ENCODE measurements around the gene ECT2L. TPM values are rescaled to one million over a fixed set of nuclear protein-coding genes. Genes with fewer than 3 reads are reported as not detected.
A peak's percentile ranks its signal among the peaks of the same experiment; 100 is the strongest.

The ECT2L gene
- total and polyA plus RNA-seq, 2 experiments from 2014 or later, result 0.03 to 0.15 TPM

GRCh38 chr6:138818496-138819194 is 22.8 kb downstream of the ECT2L start:
- DNase-seq (ENCODE audit: low spot score) (peak; percentile 17), ATAC-seq (peak; percentile 12; the same call in 2 of the 3 replicates)
- Histone ChIP-seq H3K27me3 (ENCODE audit: insufficient read depth) (no peaks in the 10 kb centered on the region), H3K4me2 (peak overlapping the region; percentile 33; the same call in 1 of the 2 replicates), H3K27ac (ENCODE audit: low read depth) (0 out of 2 replicates have a peak overlapping the region, but pooled peaks have one; percentile 16), H3K79me2 (replicated peaks; ENCODE audit: insufficient read depth) (no peaks in the 10 kb centered on the region), H4K20me1 (replicated peaks; ENCODE audit: insufficient read depth) (no peaks in the 10 kb centered on the region), H3F3A (replicated peaks; ENCODE audit: low read depth) (no peaks in the 10 kb centered on the region), H3K4me1 (ENCODE audit: insufficient read depth) (peaks cover 18% of the 10 kb centered on the region), H3K36me3 (ENCODE audit: insufficient read depth) (no peaks in the 10 kb centered on the region), H3K4me3 (no peak overlapping the region), H3K9me2 (ENCODE audit: insufficient read depth) (no peaks in the 10 kb centered on the region), H2AFZ (peak overlapping the region; percentile 80; the same call in 1 of the 2 replicates)
- H3K27me3 Mint-ChIP-seq (ENCODE audit: insufficient read depth, low read depth, poor library complexity), result peaks cover 10% of the 10 kb centered on the region
- no peak for TF ChIP-seq POLR2AphosphoS5 (IDR thresholded peaks at IDR 0.05; ENCODE audit: low read depth)
- TF ChIP-seq, protein P1, sequence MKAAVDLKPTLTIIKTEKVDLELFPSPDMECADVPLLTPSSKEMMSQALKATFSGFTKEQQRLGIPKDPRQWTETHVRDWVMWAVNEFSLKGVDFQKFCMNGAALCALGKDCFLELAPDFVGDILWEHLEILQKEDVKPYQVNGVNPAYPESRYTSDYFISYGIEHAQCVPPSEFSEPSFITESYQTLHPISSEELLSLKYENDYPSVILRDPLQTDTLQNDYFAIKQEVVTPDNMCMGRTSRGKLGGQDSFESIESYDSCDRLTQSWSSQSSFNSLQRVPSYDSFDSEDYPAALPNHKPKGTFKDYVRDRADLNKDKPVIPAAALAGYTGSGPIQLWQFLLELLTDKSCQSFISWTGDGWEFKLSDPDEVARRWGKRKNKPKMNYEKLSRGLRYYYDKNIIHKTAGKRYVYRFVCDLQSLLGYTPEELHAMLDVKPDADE (IDR thresholded peaks at IDR 0.05), result no peak
- TF ChIP-seq CREB1 (CRISPR knock-in tag; IDR thresholded peaks at IDR 0.05; ENCODE audit: low read depth), result no peak
- TF ChIP-seq, protein P2, sequence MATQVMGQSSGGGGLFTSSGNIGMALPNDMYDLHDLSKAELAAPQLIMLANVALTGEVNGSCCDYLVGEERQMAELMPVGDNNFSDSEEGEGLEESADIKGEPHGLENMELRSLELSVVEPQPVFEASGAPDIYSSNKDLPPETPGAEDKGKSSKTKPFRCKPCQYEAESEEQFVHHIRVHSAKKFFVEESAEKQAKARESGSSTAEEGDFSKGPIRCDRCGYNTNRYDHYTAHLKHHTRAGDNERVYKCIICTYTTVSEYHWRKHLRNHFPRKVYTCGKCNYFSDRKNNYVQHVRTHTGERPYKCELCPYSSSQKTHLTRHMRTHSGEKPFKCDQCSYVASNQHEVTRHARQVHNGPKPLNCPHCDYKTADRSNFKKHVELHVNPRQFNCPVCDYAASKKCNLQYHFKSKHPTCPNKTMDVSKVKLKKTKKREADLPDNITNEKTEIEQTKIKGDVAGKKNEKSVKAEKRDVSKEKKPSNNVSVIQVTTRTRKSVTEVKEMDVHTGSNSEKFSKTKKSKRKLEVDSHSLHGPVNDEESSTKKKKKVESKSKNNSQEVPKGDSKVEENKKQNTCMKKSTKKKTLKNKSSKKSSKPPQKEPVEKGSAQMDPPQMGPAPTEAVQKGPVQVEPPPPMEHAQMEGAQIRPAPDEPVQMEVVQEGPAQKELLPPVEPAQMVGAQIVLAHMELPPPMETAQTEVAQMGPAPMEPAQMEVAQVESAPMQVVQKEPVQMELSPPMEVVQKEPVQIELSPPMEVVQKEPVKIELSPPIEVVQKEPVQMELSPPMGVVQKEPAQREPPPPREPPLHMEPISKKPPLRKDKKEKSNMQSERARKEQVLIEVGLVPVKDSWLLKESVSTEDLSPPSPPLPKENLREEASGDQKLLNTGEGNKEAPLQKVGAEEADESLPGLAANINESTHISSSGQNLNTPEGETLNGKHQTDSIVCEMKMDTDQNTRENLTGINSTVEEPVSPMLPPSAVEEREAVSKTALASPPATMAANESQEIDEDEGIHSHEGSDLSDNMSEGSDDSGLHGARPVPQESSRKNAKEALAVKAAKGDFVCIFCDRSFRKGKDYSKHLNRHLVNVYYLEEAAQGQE (IDR thresholded peaks at IDR 0.05; ENCODE audit: unreplicated experiment), result no peak
- no peak for TF ChIP-seq JUNB (IDR thresholded peaks at IDR 0.05; ENCODE audit: unreplicated experiment)
- no peak for TF ChIP-seq ZNF331 (CRISPR knock-in tag; IDR thresholded peaks at IDR 0.05; ENCODE audit: low read depth)
- TF ChIP-seq, protein P3, sequence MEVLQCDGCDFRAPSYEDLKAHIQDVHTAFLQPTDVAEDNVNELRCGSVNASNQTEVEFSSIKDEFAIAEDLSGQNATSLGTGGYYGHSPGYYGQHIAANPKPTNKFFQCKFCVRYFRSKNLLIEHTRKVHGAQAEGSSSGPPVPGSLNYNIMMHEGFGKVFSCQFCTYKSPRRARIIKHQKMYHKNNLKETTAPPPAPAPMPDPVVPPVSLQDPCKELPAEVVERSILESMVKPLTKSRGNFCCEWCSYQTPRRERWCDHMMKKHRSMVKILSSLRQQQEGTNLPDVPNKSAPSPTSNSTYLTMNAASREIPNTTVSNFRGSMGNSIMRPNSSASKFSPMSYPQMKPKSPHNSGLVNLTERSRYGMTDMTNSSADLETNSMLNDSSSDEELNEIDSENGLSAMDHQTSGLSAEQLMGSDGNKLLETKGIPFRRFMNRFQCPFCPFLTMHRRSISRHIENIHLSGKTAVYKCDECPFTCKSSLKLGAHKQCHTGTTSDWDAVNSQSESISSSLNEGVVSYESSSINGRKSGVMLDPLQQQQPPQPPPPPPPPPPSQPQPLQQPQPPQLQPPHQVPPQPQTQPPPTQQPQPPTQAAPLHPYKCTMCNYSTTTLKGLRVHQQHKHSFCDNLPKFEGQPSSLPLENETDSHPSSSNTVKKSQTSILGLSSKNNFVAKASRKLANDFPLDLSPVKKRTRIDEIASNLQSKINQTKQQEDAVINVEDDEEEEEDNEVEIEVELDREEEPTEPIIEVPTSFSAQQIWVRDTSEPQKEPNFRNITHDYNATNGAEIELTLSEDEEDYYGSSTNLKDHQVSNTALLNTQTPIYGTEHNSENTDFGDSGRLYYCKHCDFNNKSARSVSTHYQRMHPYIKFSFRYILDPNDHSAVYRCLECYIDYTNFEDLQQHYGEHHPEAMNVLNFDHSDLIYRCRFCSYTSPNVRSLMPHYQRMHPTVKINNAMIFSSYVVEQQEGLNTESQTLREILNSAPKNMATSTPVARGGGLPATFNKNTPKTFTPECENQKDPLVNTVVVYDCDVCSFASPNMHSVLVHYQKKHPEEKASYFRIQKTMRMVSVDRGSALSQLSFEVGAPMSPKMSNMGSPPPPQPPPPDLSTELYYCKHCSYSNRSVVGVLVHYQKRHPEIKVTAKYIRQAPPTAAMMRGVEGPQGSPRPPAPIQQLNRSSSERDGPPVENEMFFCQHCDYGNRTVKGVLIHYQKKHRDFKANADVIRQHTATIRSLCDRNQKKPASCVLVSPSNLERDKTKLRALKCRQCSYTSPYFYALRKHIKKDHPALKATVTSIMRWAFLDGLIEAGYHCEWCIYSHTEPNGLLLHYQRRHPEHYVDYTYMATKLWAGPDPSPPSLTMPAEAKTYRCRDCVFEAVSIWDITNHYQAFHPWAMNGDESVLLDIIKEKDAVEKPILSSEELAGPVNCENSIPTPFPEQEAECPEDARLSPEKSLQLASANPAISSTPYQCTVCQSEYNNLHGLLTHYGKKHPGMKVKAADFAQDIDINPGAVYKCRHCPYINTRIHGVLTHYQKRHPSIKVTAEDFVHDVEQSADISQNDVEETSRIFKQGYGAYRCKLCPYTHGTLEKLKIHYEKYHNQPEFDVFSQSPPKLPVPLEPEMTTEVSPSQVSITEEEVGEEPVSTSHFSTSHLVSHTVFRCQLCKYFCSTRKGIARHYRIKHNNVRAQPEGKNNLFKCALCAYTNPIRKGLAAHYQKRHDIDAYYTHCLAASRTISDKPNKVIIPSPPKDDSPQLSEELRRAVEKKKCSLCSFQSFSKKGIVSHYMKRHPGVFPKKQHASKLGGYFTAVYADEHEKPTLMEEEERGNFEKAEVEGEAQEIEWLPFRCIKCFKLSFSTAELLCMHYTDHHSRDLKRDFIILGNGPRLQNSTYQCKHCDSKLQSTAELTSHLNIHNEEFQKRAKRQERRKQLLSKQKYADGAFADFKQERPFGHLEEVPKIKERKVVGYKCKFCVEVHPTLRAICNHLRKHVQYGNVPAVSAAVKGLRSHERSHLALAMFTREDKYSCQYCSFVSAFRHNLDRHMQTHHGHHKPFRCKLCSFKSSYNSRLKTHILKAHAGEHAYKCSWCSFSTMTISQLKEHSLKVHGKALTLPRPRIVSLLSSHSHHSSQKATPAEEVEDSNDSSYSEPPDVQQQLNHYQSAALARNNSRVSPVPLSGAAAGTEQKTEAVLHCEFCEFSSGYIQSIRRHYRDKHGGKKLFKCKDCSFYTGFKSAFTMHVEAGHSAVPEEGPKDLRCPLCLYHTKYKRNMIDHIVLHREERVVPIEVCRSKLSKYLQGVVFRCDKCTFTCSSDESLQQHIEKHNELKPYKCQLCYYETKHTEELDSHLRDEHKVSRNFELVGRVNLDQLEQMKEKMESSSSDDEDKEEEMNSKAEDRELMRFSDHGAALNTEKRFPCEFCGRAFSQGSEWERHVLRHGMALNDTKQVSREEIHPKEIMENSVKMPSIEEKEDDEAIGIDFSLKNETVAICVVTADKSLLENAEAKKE (CRISPR knock-in tag; IDR thresholded peaks at IDR 0.05), result no peak
- TF ChIP-seq ZNF114 (CRISPR knock-in tag; IDR thresholded peaks at IDR 0.05), result no peak
- no peak for TF ChIP-seq EZH2 (IDR thresholded peaks at IDR 0.05; ENCODE audit: low read depth, unreplicated experiment)
- TF ChIP-seq EZH2phosphoT487 (IDR thresholded peaks at IDR 0.05; ENCODE audit: unreplicated experiment), result no peak
- no peak for TF ChIP-seq STAT1 (IDR thresholded peaks at IDR 0.05; ENCODE audit: unreplicated experiment)
- TF ChIP-seq, protein P4, sequence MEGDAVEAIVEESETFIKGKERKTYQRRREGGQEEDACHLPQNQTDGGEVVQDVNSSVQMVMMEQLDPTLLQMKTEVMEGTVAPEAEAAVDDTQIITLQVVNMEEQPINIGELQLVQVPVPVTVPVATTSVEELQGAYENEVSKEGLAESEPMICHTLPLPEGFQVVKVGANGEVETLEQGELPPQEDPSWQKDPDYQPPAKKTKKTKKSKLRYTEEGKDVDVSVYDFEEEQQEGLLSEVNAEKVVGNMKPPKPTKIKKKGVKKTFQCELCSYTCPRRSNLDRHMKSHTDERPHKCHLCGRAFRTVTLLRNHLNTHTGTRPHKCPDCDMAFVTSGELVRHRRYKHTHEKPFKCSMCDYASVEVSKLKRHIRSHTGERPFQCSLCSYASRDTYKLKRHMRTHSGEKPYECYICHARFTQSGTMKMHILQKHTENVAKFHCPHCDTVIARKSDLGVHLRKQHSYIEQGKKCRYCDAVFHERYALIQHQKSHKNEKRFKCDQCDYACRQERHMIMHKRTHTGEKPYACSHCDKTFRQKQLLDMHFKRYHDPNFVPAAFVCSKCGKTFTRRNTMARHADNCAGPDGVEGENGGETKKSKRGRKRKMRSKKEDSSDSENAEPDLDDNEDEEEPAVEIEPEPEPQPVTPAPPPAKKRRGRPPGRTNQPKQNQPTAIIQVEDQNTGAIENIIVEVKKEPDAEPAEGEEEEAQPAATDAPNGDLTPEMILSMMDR (conservative IDR thresholded peaks at IDR 0.05; ENCODE audit: low read depth in 2 of 2), result no peak
- TF ChIP-seq NANOG (IDR thresholded peaks at IDR 0.05; ENCODE audit: borderline replicate concordance), result no peak
- H3K9me3 Mint-ChIP-seq, result no peaks in the 10 kb centered on the region
- no peak overlapping the region for H3K4me3 Mint-ChIP-seq
- H3K36me3 Mint-ChIP-seq (ENCODE audit: low read depth), result no peaks in the 10 kb centered on the region
- H3K27ac Mint-ChIP-seq, result peak overlapping the region; percentile 87
- H3K4me1 Mint-ChIP-seq, result peaks cover 22% of the 10 kb centered on the region
